ENCODE measurements around the gene CHRD.

- no peak for TF ChIP-seq CTCF (IDR thresholded peaks at IDR 0.05; ENCODE audit: low read depth, low read length, poor library complexity, severe bottlenecking)
- TF ChIP-seq EZH2phosphoT487 (IDR thresholded peaks at IDR 0.05; ENCODE audit: borderline replicate concordance, low read length): no peak
Observed at GRCh38 chr3:184368116-184368515, 11.7 kb upstream of the CHRD start.

Data from DOHH2 (cell line).